ENCODE results near the gene MPZL3.
"Not testable (repeated sequence)": the region's sequence is repeated elsewhere in the genome, so short reads cannot be mapped to it uniquely, and the experiment has no call there.

MPZL3 gene

GRCh38 chr11:118212131-118212725 lies 39.9 kb downstream of the MPZL3 start:
- no peak for DNase-seq

- DNase-seq: no peak
These were observed 41.2 kb downstream of the MPZL3 start for GRCh38 chr11:118211006-118211405.

DNA sequence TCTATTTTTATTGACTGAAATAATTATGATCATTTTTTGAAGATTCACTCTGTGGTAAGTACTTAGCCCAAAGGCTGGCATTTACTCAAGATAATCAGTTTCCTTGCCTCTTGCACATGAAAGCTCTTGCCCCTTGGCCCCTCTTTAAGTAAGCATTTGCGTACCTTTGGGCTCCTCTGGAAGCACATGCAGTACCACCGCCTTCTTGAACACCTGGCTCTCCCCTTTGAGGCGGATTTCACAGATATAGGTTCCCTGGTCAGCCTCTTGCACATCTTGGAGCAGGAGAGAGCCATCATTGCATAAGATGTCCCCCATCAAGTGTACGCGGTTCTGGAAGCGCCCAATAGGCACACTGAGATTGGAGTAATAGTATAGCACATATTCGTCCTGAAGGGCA lies 41.8 kb downstream of the MPZL3 start:
- DNase-seq: no peak

GRCh38 chr11:118209033-118209432 lies 43.1 kb downstream of the MPZL3 start:
- DNase-seq: no peak

- no peak for DNase-seq
These were observed 45.1 kb downstream of the MPZL3 start for GRCh38 chr11:118207079-118207478.

DNA sequence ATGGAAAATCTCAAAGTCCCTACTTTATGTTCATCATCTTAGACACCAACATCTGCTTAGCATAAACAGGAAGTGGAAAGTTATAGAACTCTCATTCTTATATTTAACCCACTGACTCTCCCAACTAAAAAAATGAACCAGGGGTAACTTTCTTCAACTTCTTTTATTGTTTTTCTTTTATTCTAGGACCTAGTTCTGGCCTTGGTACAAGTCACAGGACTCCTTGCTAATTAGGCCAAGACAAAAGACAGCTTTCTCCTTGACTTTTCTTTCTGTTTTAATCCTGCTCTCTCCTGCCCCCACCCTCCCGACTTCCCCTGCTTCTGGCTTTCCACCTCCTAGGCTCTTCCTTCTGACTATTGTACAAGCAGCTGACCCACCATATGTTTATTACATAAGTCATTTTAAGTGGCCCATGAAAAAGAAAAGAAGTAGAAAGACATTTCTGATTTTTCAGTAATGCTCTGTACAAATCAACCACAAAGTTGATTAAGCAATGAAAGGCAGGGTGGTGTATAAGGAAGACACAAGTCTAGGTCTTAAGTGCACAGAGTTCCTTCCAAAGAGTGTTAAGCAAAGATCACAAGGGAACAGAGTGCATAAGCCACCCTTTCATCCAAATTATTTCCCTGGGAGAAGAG lies 45.7 kb downstream of the MPZL3 start:
- no peak for DNase-seq

- DNase-seq: no peak
These were observed 46.4 kb downstream of the MPZL3 start for GRCh38 chr11:118205606-118206378.

DNA sequence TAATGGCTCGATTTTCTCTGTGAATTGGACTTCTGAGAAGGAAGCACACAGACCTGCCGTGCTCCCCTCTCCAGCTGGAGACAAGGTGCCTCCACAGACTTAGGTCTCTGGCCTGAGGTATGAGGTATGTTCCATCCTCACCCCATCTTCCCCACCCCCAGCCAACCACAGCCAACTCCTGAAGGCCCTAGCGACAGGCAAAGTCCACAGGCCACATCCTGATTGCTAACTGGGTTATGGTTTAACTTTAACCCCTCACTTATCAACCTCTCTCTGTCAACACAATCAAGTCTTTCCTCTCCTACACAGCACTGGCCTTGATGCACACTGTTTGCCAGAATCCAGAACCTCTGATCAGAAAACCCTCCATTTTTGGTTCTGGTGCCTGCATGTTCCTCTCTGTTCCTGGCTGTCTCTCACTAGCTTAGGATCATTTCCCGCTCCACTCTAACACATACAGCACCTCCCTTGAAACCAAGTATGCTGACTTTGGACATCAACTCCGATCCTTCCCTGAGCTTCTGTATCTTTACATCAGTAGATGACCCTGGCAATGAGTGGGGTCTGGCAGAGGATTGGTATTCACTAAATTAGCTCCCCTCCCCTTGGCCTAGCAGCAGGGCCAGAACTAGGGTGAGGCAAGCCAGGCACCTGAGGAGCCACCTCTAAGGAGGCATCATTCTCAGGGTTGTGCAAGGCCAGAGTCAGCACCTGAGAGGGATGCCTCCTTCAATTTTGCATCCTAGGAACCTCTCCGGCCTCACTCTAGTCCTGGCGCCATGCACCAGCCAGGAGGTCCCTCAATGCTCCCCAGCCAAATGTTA lies 49.4 kb downstream of the MPZL3 start:
- DNase-seq: peak; percentile 38 to 61

GRCh38 chr11:118201966-118202365 lies 50.2 kb downstream of the MPZL3 start:
- DNase-seq: no peak

- DNase-seq: peak; percentile 53 to 58
These were observed 51.1 kb downstream of the MPZL3 start for GRCh38 chr11:118200901-118201680.

GRCh38 chr11:118200497-118200896 lies 51.7 kb downstream of the MPZL3 start:
- no peak for DNase-seq

DNA sequence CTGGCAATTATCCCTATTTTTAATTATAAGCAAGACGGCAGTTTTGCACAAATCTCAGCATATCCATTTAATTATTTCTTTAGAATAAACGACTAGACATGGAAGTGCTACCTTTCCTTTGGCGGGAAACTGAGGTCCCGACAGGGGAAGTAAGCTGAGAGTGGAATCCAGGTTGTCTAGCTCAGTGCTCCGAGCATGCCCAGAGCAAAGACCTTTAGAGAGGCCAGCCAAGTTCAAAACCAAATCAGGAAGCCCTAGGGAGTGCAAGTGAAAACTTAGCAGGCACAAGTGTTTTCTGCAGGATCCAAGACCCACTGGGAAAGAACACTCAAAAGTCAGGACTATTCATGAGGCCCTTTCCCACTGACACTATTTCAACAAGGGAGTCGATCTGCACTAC lies 53.0 kb downstream of the MPZL3 start:
- no peak for DNase-seq

DNA sequence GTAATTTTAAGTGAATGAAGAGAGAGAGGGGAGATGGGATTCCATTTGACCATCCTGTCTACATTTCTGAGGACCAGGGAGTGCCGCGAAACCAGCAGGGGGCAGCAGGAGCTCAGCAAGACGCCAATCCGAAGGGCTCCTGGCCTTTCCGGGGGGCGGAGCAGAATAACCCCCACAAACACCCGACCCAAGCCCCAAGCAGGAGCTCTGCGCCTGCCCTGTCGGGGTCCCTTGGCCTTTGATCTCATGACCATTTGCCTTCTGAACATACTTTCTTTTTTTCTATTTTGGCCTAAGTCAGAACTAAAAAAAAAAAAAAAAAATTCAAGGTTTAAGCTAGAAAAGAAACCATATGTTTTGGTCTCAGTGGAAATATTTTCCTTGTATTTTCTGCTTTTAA lies 53.8 kb downstream of the MPZL3 start:
- DNase-seq: peak; percentile 91

DNA sequence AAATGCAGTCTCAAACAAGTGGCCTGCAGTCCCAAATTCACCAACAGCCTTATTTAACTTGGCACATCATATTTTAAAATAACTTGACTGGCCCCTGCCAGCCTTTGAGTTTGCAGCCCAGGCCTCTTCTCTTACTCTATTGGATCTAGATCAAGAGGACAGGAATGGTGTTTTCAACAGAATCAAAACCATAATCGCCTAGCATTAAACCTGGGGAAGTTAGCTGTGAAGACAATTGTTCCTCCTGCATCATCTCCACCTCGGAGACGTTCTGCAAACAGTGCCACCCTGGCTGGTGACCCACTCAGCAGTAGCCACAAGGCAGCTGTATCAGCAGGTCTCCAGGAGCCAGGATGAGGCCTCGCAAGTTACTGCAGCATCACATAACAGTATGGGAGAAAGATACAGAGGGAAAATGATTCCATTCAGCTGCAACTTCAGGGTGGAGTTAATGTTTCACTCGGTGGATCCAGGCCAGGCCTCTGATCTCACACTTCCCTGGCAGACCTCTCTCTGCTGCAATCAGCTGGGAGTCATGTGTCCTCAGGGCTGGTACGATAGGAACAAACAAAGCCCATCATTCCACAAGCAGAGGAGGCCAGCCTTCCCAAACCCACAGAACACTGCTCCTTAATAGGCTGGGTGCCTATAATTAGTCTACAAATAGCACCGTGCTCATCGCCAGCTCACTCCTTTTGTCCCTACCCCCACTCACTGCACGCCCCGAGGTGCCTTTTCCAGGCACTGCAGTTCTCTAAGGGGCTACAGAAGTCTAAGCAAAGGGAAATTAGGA lies 57.1 kb downstream of the MPZL3 start:
- no peak for DNase-seq

DNA sequence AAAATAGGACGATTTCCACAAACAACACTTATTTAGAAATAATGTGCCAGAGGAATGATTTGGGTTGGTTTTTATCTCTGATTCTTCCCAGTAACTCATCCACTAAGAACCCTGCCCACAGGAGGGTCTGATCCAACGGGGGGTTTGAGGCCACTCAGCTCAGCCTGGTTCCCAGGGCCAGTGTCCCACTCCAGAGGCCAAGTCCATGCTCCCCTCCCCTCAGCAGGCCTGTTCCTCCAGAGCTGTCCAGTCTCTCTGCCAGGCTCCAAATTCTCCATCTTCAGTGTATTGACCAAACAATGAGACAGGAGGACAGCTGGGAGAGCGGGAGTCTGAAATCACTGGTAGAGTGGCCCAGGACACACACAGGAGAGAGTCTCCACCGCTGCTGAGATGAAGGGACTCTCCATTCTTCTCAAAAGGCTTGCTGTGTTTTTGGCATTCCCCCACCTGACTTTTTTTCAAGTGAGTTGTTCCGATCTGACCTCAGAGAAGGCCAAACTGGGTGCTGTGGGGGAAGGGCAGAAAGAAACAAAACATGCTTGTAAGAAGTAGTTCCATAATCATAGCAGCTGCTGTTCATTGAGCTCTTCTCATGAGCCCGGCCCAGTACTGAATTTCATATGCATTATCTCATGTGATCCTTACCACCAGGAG lies 58.1 kb downstream of the MPZL3 start:
- no peak for DNase-seq

GRCh38 chr11:118192817-118193216 lies 59.3 kb downstream of the MPZL3 start:
- DNase-seq: not testable (repeated sequence)

DNA sequence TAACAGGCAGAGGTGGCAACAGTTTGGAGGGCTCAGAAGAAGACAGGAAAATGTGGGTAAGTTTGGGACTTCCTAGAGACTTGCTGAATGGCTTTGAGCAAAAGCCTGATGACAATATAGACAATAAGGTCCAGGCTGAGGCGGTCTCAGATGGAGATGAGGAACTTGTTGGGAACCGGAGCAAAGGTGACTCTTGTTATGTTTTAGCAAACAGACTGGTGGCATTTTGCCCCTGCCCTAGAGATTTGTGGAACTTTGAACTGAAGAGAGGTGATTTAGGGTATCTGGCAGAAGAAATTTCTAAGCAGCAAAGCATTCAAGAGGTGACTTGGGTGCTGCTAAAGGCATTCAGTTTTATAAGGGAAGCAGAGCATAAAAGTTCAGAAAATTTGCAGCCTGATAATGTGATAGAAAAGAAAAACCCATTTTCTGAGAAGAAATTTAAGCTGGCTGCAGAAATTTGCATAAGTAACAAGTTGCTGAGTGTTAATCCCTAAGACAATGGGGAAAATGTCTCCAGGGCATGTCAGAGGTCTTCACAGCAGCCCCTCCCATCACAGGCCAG lies 61.1 kb downstream of the MPZL3 start:
- DNase-seq: not testable (repeated sequence)

DNA sequence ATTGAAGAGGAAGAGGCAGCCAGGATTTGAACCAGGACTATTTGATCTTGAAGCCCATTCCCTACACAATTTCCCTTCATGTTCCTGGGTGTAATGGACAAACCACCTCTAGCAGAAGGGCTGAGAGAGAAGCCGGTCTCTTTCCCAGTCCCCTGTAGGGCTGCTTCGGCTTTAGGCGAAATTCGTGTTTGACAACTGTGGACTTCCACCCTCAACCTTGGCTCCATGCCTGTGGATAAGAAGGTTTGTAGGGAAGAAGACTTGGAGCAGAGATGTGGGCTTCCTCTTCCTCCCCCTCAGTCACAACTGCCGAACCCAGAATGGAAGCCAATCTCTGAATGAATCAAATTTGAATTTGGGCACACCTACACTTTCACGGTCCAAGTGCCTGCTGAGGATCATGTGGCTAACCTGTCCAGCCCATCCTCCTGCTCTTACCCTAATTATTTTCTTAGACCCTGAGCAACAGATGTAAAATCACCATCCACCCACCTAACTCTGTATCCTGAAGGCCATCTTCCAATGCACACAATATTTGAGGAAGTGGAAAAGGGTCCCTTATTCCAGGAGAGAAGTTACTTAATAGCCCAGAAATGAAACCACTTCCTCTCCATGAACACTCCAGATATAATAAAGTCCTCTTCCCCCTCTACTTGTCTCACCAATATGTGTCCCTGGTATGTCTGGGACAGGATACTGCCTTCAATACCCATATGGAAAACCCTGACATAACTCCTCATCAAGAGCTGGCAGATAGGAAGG lies 65.6 kb downstream of the MPZL3 start:
- no peak for DNase-seq

DNA sequence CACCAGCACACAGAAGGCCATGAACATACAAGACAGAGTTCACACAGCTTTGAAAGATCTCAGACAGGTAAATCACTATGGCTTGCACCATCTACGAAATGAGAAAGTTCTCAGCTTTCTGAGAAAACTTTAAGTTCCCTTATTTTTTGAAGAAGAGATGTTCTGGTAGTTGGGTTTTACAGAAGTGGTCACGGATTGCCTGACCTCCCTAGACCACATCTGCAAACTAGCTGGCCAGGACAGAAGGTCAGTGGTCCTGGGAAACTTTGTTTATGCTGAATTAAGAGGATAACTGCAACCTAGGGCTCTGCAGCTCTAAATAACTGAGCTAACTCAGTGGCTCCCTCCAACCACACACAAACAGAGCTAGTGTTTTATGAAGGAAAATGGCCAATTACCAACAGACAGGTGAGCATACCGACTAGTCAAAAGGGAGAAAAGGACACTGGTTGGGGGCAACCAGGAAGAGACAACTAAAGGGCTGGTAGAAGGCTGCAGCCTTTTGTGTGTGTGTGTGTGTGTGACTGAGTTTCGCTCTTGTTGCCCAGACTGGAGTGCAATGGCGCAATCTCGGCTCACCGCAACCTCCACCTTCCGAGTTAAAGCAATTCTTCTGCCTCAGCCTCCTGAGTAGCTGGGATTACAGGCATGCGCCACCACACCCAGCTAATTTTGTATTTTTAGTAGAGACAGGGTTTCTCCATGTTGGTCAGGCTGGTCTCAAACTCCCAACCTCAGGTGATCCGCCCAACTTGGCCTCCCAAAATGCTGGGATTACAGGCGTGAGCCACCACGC lies 67.2 kb downstream of the MPZL3 start:
- DNase-seq: no peak
